Measurements from ENCODE around the gene ATP5F1C.

Gene ATP5F1C

GRCh38 chr10:7853226-7853842 lies 65.4 kb downstream of the ATP5F1C start:
- no peak for DNase-seq

- no peak for DNase-seq
Observed at GRCh38 chr10:7853890-7854289, 65.9 kb downstream of the ATP5F1C start.

GRCh38 chr10:7855205-7855604 lies 67.2 kb downstream of the ATP5F1C start:
- DNase-seq: no peak

GRCh38 chr10:7856678-7857077 lies 68.7 kb downstream of the ATP5F1C start:
- DNase-seq: no peak

GRCh38 chr10:7857262-7857661 lies 69.3 kb downstream of the ATP5F1C start:
- DNase-seq: no peak
